ENCODE measurements around the gene SCGB3A1.

Gene SCGB3A1

DNA sequence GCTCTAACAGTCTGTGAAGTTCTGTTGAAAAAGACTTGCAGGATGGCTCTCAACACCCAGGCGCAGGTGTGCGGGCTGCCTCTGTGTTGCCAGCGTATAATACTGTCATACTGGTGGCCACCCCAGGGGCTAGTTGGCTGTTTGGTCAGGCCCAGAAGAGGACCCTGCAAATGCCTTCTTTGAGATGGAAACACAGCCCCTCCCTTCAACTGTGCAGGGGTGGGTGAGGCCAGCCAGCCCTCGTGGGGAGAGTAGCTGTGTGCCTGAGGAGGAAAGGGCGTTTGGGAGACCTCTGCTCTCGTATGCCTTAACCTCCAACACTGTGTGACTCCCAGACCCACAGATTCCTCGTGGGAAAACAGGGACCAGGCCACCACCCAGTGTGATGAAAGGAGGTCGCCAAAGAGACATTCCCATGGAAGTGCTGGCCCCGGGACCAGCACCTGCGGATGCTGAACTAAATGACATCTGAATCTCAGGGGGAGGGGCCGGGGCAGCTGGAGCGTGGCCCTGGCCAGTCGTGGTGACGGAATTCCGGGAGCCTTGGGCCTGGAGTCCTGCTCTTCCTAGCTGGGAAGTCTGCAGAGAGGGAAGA is 11.3 kb upstream of the SCGB3A1 start:
- Histone ChIP-seq H3K9me3 (ENCODE audit: insufficient read depth, low read depth, low read length) (no peaks in the 10 kb centered on the region), H3F3A (ENCODE audit: low read depth) (no peaks in the 10 kb centered on the region), H4K20me1 (ENCODE audit: insufficient read depth, low read length, poor library complexity, severe bottlenecking) (no peaks in the 10 kb centered on the region), H3K4me1 (ENCODE audit: insufficient read depth, low read length, poor library complexity, severe bottlenecking) (no peaks in the 10 kb centered on the region), H3K4me2 (ENCODE audit: low read depth, low read length, poor library complexity, severe bottlenecking) (no peak overlapping the region), H2AFZ (ENCODE audit: low read length) (no peak overlapping the region), H3K79me2 (ENCODE audit: insufficient read depth, low read length) (no peaks in the 10 kb centered on the region), H3K9me2 (replicated peaks; ENCODE audit: low read depth, low read length) (no peaks in the 10 kb centered on the region), H3K36me3 (ENCODE audit: insufficient read depth, low read length) (no peaks in the 10 kb centered on the region), H3K9ac (ENCODE audit: low read depth, low read length, poor library complexity, severe bottlenecking) (no peak overlapping the region), H3K4me3 (ENCODE audit: low read length, poor library complexity, severe bottlenecking) (no peak overlapping the region), H3K27me3 (ENCODE audit: insufficient read depth, low read length, poor library complexity, severe bottlenecking) (no peaks in the 10 kb centered on the region)
- TF ChIP-seq, protein P1, sequence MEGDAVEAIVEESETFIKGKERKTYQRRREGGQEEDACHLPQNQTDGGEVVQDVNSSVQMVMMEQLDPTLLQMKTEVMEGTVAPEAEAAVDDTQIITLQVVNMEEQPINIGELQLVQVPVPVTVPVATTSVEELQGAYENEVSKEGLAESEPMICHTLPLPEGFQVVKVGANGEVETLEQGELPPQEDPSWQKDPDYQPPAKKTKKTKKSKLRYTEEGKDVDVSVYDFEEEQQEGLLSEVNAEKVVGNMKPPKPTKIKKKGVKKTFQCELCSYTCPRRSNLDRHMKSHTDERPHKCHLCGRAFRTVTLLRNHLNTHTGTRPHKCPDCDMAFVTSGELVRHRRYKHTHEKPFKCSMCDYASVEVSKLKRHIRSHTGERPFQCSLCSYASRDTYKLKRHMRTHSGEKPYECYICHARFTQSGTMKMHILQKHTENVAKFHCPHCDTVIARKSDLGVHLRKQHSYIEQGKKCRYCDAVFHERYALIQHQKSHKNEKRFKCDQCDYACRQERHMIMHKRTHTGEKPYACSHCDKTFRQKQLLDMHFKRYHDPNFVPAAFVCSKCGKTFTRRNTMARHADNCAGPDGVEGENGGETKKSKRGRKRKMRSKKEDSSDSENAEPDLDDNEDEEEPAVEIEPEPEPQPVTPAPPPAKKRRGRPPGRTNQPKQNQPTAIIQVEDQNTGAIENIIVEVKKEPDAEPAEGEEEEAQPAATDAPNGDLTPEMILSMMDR (conservative IDR thresholded peaks at IDR 0.05; ENCODE audit: low read length) = no peak

GRCh38 chr5:180601591-180602480 is 10.5 kb upstream of the SCGB3A1 start:
- Histone ChIP-seq H3K9ac (ENCODE audit: low read depth, low read length, poor library complexity, severe bottlenecking) (no peak overlapping the region), H3K36me3 (ENCODE audit: insufficient read depth, low read length) (no peaks in the 10 kb centered on the region), H3K27me3 (ENCODE audit: insufficient read depth, low read length, poor library complexity, severe bottlenecking) (no peaks in the 10 kb centered on the region), H3F3A (ENCODE audit: low read depth) (no peaks in the 10 kb centered on the region), H2AFZ (ENCODE audit: low read length) (no peak overlapping the region), H4K20me1 (ENCODE audit: insufficient read depth, low read length, poor library complexity, severe bottlenecking) (no peaks in the 10 kb centered on the region), H3K4me3 (ENCODE audit: low read length, poor library complexity, severe bottlenecking) (no peak overlapping the region), H3K4me2 (ENCODE audit: low read depth, low read length, poor library complexity, severe bottlenecking) (no peak overlapping the region), H3K9me3 (ENCODE audit: insufficient read depth, low read depth, low read length) (no peaks in the 10 kb centered on the region), H3K79me2 (ENCODE audit: insufficient read depth, low read length) (no peaks in the 10 kb centered on the region), H3K9me2 (replicated peaks; ENCODE audit: low read depth, low read length) (no peaks in the 10 kb centered on the region), H3K4me1 (ENCODE audit: insufficient read depth, low read length, poor library complexity, severe bottlenecking) (no peaks in the 10 kb centered on the region)
- TF ChIP-seq, protein P1 (conservative IDR thresholded peaks at IDR 0.05; ENCODE audit: low read length) = no peak
- no peak for TF ChIP-seq EZH2phosphoT487 (IDR thresholded peaks at IDR 0.05; ENCODE audit: borderline replicate concordance)

DNA sequence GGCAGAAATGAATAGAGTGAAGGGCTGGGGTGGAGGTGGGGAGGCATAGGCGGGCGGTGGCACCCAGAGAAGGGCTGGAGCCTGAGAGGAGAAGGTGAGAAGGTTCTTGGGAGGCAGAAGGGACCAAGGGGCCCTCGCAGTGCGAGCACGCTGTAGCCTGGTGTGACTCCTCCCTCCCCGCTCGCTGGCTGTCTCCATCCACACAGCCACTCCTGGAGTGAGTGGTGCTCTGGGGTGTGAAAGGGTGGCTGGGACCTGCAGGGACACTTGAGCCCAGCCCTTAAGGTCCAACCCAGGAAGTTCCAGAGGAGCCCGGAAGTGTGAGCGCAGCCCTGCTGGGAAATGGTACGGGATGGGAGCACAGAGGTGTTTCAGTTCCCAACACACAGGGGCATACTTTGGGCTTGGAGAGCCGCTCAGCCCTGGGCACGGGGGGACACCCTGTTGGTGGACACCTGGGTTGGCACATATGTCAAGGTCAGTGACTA is 9.3 kb upstream of the SCGB3A1 start:
- Histone ChIP-seq H3K79me2 (ENCODE audit: insufficient read depth, low read length) (no peaks in the 10 kb centered on the region), H3K9me3 (ENCODE audit: insufficient read depth, low read depth, low read length) (no peaks in the 10 kb centered on the region), H2AFZ (ENCODE audit: low read length) (no peak overlapping the region), H3F3A (ENCODE audit: low read depth) (no peaks in the 10 kb centered on the region), H3K9ac (ENCODE audit: low read depth, low read length, poor library complexity, severe bottlenecking) (no peak overlapping the region), H3K4me2 (ENCODE audit: low read depth, low read length, poor library complexity, severe bottlenecking) (no peak overlapping the region), H3K4me3 (ENCODE audit: low read length, poor library complexity, severe bottlenecking) (no peak overlapping the region), H3K27me3 (ENCODE audit: insufficient read depth, low read length, poor library complexity, severe bottlenecking) (no peaks in the 10 kb centered on the region), H4K20me1 (ENCODE audit: insufficient read depth, low read length, poor library complexity, severe bottlenecking) (no peaks in the 10 kb centered on the region), H3K4me1 (ENCODE audit: insufficient read depth, low read length, poor library complexity, severe bottlenecking) (no peaks in the 10 kb centered on the region), H3K36me3 (ENCODE audit: insufficient read depth, low read length) (no peaks in the 10 kb centered on the region), H3K9me2 (replicated peaks; ENCODE audit: low read depth, low read length) (no peaks in the 10 kb centered on the region)
- TF ChIP-seq, protein P1 (conservative IDR thresholded peaks at IDR 0.05; ENCODE audit: low read length) = no peak
- TF ChIP-seq EZH2phosphoT487 (IDR thresholded peaks at IDR 0.05; ENCODE audit: borderline replicate concordance) = no peak

All from Loucy (cell line).